GM20431 (cell line): Measurements from ENCODE around the gene GJB1.

Experiments
- in situ Hi-C: fragments of 300-500 bp; cut with MseI, MboI; formaldehyde crosslinking; loops from one replicate; pipeline ENCODE4 v1.15.0; 2020; ENCODE audit warnings: low sequenced_read_pairs; ENCODE audit not compliant: unreplicated experiment

The GJB1 gene

GRCh38 chrX:71214604-71215337 lies 8.3 kb upstream of the GJB1 start:
- in situ Hi-C loops = no loop called here

GRCh38 chrX:71215338-71215912 lies 7.6 kb upstream of the GJB1 start:
- in situ Hi-C loops = no loop called here

DNA sequence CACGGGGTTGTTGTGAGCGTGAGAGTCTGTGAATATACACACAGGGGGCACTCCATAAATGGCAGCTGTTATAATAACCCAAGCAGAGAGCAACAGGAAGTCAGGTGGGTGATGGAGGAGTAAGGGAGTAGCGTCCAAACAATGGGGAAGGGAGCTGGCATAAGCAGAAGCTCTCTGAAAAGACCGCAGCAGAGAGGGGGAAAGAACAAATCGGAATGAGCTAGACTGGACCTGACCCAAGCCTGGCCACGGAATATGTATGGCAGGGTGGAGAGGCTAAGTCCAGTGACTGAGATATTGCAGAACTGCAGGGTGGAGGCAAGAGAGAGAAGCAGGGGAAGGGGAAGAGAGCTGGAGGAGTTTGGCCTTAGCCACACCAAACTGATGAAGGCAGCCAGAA lies 6.5 kb upstream of the GJB1 start:
- in situ Hi-C loops = no loop called here

GRCh38 chrX:71217298-71217697 lies 5.7 kb upstream of the GJB1 start:
- in situ Hi-C loops = no loop called here

DNA sequence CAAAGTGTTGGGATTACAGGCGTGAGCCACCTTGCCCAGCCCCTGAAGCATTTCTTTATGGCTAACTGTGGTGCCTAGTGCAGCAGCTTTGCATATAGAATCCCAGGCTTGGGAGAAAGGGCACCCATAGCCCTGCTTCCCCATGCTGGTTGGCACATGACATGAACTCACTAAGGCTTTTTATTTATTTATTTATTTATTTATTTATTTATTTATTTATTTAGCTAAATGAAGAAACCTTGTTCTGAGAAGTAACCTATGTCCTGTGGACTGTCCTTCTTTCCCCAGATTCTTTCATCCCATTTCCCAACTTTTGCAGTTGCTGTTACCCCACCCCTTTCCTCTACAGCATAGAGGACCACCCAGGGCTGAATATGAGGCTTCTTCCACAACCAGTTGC lies 1.9 kb upstream of the GJB1 start:
- in situ Hi-C loops = no loop called here

DNA sequence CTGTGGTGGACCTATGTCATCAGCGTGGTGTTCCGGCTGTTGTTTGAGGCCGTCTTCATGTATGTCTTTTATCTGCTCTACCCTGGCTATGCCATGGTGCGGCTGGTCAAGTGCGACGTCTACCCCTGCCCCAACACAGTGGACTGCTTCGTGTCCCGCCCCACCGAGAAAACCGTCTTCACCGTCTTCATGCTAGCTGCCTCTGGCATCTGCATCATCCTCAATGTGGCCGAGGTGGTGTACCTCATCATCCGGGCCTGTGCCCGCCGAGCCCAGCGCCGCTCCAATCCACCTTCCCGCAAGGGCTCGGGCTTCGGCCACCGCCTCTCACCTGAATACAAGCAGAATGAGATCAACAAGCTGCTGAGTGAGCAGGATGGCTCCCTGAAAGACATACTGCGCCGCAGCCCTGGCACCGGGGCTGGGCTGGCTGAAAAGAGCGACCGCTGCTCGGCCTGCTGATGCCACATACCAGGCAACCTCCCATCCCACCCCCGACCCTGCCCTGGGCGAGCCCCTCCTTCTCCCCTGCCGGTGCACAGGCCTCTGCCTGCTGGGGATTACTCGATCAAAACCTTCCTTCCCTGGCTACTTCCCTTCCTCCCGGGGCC lies 1.2 kb downstream of the GJB1 start:
- in situ Hi-C loops = no loop called here

DNA sequence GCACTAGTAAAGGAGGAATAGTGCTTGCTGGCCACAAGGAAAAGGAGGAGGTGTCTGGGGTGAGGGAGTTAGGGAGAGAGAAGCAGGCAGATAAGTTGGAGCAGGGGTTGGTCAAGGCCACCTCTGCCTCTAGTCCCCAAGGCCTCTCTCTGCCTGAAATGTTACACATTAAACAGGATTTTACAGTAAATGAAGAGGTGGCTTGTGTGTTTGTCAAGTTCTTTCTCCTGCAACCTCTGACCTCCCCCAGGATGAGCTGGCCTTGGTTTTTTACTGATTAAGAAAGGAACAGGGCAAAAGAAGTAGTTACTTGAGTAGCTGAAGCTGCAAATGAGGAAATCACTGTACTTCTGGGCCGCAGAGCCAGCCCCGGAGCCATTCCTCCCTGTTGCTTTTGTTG lies 2.0 kb downstream of the GJB1 start:
- in situ Hi-C loops = no loop called here

DNA sequence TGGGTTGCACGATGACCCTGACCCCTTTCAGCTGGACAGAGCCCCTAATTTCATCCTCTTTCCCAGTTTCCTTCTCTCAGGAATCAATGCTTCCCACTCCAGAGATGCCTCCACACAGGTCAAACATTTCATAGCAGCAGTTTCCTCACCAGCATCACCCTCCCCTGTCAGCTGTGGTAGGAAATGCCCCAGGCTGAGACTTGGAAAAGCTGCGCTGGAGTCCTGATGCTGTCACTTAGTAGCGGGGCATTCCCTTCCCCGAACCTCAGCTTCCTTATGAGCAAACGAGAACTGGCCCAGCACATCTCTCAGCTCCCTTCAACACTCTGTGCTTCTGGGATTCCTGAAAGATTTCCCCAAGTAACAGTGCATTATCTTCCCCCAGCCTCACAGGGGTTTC lies 2.7 kb downstream of the GJB1 start:
- in situ Hi-C loops = no loop called here

GRCh38 chrX:71227370-71228062 lies 4.5 kb downstream of the GJB1 start:
- in situ Hi-C loops = no loop called here

- in situ Hi-C loops = no loop called here
These were observed 5.1 kb downstream of the GJB1 start for GRCh38 chrX:71228063-71228642.

- in situ Hi-C loops = no loop called here
These were observed 12.5 kb downstream of the GJB1 start for GRCh38 chrX:71235482-71235881.

DNA sequence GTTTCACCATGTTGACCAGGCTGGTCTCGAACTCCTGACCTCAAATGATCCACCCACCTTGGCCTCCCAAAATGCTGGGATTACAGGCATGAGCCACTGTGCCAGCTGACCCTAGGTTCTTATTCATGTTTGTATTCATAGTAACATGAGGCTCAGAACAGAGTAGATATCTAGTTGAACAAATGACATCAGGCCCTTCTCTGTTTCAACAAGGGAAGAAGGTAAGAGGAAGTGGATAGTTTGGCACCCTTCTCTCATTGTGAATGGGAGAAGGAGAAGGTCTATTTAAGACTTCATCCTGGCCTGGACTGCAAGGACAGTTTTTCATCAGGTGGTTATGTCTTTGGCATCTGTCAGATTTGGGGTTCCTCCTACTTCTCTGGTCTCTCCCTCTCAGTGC lies 13.8 kb downstream of the GJB1 start:
- in situ Hi-C loops = no loop called here

GRCh38 chrX:71239781-71240180 lies 16.8 kb downstream of the GJB1 start:
- in situ Hi-C loops = no loop called here

- in situ Hi-C loops = no loop called here
These were observed 18.3 kb downstream of the GJB1 start for GRCh38 chrX:71241301-71241700.

DNA sequence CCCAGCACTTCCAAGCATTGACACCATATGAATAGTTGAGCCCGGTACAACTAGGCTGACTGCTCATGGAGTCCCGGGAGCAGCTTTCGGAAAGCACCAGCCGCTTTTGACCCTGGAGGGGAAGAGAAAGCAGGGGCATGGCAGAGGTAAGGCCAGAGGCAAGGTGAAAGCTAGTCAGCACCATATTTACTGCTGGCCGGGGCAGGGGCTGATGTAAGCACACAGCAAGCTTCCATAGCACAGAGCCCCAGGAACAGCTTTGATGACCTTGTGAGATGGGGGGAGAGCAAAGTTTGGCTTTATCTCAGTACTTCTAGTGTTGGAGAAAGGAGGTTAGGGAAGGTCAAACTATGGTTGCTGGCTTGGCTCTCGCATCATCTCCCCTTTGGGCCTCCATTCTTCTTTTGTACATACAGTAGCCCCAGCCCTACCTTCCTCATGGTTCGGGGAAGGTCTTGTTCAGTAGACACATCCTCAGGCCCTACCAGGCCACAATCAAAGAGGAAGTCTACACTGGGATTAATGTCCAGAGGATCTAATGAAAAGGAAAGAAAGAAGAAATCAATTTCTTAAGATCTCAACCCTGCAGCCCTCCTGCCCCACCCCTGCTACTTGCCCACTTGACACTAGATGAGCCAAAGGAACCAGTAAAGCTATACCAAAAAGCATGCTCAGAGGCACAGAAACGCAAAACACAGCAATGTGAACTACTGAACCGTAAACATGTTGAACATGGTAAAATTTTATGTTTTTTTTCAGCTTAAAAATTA lies 21.5 kb downstream of the GJB1 start:
- in situ Hi-C loops = no loop called here

DNA sequence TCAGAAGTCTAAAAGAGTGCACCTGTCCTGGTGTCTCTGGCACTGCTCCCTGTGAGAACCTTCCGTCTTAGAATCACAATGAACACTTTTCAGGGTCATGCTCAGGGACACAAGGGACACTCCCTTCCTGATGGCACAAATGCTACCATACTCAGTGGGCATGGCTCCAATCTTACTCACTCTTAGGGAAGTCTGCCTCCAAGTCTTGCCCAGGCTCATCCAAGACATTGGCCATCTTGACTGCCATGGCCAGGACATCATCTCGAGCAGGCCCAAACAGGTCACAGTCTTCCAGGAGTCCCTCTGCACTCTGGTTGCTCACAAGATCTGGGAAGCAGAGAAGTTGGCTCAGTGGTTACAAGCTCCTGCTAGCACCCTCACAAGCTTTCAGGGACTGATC lies 22.1 kb downstream of the GJB1 start:
- in situ Hi-C loops = no loop called here

DNA sequence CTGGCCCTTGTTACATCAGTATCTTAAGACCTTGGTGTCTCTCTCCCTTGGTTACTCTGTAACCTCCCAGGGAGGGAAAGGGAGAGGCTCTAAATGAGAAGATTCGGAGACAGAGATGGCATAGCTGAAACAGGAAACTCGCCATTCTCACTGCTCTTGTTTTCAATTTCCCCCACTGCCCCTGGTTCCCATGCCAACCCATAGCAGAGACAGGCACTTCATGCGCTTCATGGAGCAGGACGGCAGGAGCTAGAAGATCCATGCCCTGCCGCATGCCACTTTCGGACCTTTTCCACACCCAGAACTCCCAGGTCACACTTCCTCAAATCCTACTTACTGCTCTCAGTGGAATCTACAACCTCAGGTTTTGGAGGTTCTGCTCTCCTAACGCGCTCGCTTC lies 27.8 kb downstream of the GJB1 start:
- in situ Hi-C loops = no loop called here

- in situ Hi-C loops = no loop called here
These were observed 28.5 kb downstream of the GJB1 start for GRCh38 chrX:71251466-71251973.

- in situ Hi-C loops = no loop called here
These were observed 29.2 kb downstream of the GJB1 start for GRCh38 chrX:71252221-71252620.
